Measurements from ENCODE around the gene ZNRF1. TPM values are rescaled to one million over a fixed set of nuclear protein-coding genes. Genes with fewer than 3 reads are reported as not detected.

The ZNRF1 gene
- polyA plus RNA-seq, 2 of the 4 experiments (the other 2 are of a cell fraction), result 18.6 to 22.6 TPM

DNA sequence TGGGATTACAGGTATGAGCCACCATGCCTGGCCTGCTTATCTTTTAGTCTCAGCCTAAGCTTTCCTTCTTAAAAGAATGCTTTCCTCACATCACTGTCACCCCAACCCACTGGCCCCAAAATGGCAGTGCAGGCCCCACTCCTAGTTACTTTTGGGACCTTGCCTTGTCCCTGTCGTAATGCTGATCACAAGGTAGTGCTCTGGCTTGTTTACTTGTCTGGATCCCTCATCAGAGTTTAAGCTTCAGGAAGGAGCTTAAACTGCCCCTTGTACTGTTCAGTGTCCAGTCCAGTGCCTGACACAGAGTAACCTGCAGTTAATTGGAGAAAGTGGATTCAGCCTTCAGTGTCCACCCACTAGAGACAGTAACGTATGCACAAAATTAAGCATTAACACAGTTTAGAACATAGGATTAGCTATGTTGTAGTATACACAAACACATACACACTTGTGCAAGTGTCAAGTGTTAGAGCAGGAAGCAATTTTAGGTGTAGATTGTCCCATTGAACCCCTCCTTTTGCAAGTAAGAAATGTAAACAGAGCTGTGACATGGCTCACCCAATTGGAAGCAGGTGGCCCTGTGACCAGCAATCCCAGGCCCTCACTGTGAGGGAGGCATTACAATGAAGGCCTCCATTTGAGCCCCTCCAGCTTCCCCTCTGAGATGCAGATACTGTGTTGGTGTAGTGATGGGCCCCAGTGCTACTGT, 73.6 kb downstream of the ZNRF1 start:
- ChIA-PET CTCF (interaction anchor here (0.8 to 1.9 kb wide), 3 partner anchors 19 to 74 kb away, joined by 4 to 6 read pairs (median 4); partner anchors contain the start of gene ZNRF1), POLR2A (no interaction called here)
- no peak for ATAC-seq
- Histone ChIP-seq H3K4me1 (peaks cover 10% of the 10 kb centered on the region), H3K4me2 (no peak overlapping the region), H3K27ac (no peak overlapping the region), H3K9me3 (no peaks in the 10 kb centered on the region), H3K4me3 (no peak overlapping the region)
- no peak for TF ChIP-seq FOSL2 (IDR thresholded peaks at IDR 0.05)
- no peak for TF ChIP-seq FOSL2 (CRISPR knock-in tag; IDR thresholded peaks at IDR 0.05)
- TF ChIP-seq EHMT2 (IDR thresholded peaks at IDR 0.05; ENCODE audit: low read depth), result no peak
- no peak for TF ChIP-seq RARB (CRISPR knock-in tag; IDR thresholded peaks at IDR 0.05)
- no peak for TF ChIP-seq JUN (IDR thresholded peaks at IDR 0.05)
- no peak for TF ChIP-seq SMC3 (IDR thresholded peaks at IDR 0.05)
- no peak for TF ChIP-seq TP53 (CRISPR knock-in tag; IDR thresholded peaks at IDR 0.05)
- no peak for TF ChIP-seq POLR2A (IDR thresholded peaks at IDR 0.05; ENCODE audit: low read length)
- TF ChIP-seq ELK1 (IDR thresholded peaks at IDR 0.05; ENCODE audit: low read depth, low read length), result no peak
- TF ChIP-seq MAFK (IDR thresholded peaks at IDR 0.05; ENCODE audit: partially characterized antibody), result no peak
- no peak for TF ChIP-seq POLR2AphosphoS2 (conservative IDR thresholded peaks at IDR 0.05; ENCODE audit: low read length)
- no peak for TF ChIP-seq RAD21 (conservative IDR thresholded peaks at IDR 0.05 in 1 of 2, IDR thresholded peaks at IDR 0.05 in 1 of 2)
- no peak for DNase-seq (ENCODE audit: low read depth in 1 of 2, low spot score in 1 of 2)
- WGBS (ENCODE audit: missing lambda C conversion rate), result 90% methylated on average over 2 of the region's 2 CpGs
- no peak for FAIRE-seq

DNA sequence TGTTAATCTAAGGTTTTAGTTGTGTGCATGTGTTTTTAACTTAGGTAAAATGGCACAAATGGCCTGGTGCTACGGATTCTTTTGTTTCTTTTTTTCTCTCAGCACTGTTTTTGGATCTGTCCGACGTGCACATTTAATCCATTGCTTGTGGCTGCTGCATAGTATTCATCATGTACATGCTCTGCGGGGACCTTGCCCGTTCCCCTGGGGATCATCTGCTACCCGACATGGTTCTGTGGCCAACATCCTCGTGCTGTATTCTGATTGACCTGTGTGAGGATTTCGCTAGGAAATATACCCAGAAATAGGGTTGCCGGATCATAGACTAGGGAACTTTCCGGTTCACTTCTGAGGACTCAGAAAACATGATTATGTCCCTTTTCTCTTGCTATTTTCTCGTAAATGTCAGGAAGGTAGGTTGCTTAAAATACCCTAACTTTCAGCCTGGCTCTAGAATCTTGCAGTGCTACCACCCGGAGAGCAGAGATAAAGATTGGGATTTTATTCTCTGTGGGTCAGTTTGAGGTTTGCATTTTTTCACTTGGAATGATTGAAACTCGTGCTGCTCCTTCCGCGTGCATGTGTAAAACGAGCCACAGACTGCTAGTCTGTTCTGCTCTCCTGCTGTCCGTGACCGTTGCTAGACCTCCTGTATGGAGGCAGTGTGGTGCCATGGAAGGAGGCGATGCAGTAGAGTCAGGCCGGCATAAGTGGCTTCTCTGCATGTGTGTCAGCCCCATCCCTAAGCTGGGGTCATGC, 74.9 kb downstream of the ZNRF1 start:
- FAIRE-seq (no peak), DNase-seq (ENCODE audit: low read depth in 1 of 2, low spot score in 1 of 2) (no peak), ATAC-seq (no peak)
- ChIA-PET CTCF (interaction anchor here (0.6 to 2.7 kb wide), 2 partner anchors 26 to 38 kb away, joined by 3 to 8 read pairs; no protein-coding TSS in a partner anchor), POLR2A (no interaction called here)
- Histone ChIP-seq H3K4me3 (no peak overlapping the region), H3K27ac (no peak overlapping the region), H3K9me3 (no peaks in the 10 kb centered on the region), H3K4me2 (no peak overlapping the region), H3K4me1 (peaks cover 10% of the 10 kb centered on the region)
- TF ChIP-seq CBX8 (IDR thresholded peaks at IDR 0.05), result no peak
- TF ChIP-seq, protein P1, sequence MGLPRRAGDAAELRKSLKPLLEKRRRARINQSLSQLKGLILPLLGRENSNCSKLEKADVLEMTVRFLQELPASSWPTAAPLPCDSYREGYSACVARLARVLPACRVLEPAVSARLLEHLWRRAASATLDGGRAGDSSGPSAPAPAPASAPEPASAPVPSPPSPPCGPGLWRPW (IDR thresholded peaks at IDR 0.05), result no peak
- no peak for TF ChIP-seq KDM5A (IDR thresholded peaks at IDR 0.05)
- TF ChIP-seq HEYL (CRISPR knock-in tag; IDR thresholded peaks at IDR 0.05), result no peak
- 92% methylated on average over 20 of the region's 20 CpGs for WGBS (ENCODE audit: missing lambda C conversion rate)

GRCh38 chr16:75074304-75074793, 75.5 kb downstream of the ZNRF1 start:
- no peak for FAIRE-seq
- TF ChIP-seq ATOH8 (CRISPR knock-in tag; IDR thresholded peaks at IDR 0.05; ENCODE audit: low read depth) (no peak), SREBF2 (IDR thresholded peaks at IDR 0.05) (no peak), MAZ (IDR thresholded peaks at IDR 0.05; ENCODE audit: borderline replicate concordance, low read depth, low read length) (no peak), KDM1A (IDR thresholded peaks at IDR 0.05; ENCODE audit: low read depth) (no peak), RAD21 (conservative IDR thresholded peaks at IDR 0.05 in 1 of 2, IDR thresholded peaks at IDR 0.05 in 1 of 2) (no peak), ZC3H11A (IDR thresholded peaks at IDR 0.05) (no peak), HEYL (CRISPR knock-in tag; IDR thresholded peaks at IDR 0.05) (no peak), TP53 (CRISPR knock-in tag; IDR thresholded peaks at IDR 0.05) (no peak), HMGXB4 (CRISPR knock-in tag; IDR thresholded peaks at IDR 0.05; ENCODE audit: borderline replicate concordance) (no peak), ZNF302 (CRISPR knock-in tag; IDR thresholded peaks at IDR 0.05) (no peak), HOXA7 (CRISPR knock-in tag; IDR thresholded peaks at IDR 0.05) (no peak), BHLHE40 (IDR thresholded peaks at IDR 0.05; ENCODE audit: low read depth, low read length) (no peak), POLR2A (IDR thresholded peaks at IDR 0.05; ENCODE audit: low read length) (no peak), FOSB (CRISPR knock-in tag; IDR thresholded peaks at IDR 0.05) (no peak), ELK1 (IDR thresholded peaks at IDR 0.05; ENCODE audit: low read depth, low read length) (no peak)
- TF ChIP-seq, protein P2, sequence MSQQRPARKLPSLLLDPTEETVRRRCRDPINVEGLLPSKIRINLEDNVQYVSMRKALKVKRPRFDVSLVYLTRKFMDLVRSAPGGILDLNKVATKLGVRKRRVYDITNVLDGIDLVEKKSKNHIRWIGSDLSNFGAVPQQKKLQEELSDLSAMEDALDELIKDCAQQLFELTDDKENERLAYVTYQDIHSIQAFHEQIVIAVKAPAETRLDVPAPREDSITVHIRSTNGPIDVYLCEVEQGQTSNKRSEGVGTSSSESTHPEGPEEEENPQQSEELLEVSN (IDR thresholded peaks at IDR 0.05; ENCODE audit: borderline replicate concordance, low read depth), result no peak

More at GRCh38 chr16:75074304-75074793, 75.5 kb downstream of the ZNRF1 start:
- H3K4me1 ChIP-seq, result peaks cover 10% of the 10 kb centered on the region
- ATAC-seq (no peak), DNase-seq (ENCODE audit: low read depth in 1 of 2, low spot score in 1 of 2) (no peak)
- H3K9me3 ChIP-seq, result no peaks in the 10 kb centered on the region
- ChIA-PET CTCF (interaction anchor here (2.7 kb wide), 1 partner anchor 37 kb away, joined by 8 read pairs; no protein-coding TSS in a partner anchor), POLR2A (no interaction called here)
- H3K27ac ChIP-seq, result no peak overlapping the region
- WGBS (ENCODE audit: missing lambda C conversion rate), result 92% methylated on average over 4 of the region's 4 CpGs
- H3K4me3 ChIP-seq, result no peak overlapping the region
- H3K4me2 ChIP-seq, result no peak overlapping the region

Measured in A549 (cell line).